SU-DHL-6 (cell line): ENCODE results near the gene ST6GALNAC3.
A peak's percentile ranks its signal among the peaks of the same experiment; 100 is the strongest.

Source experiments
- H2AFZ ChIP-seq: fragments of 200-600 bp; sonication (generic); 2 replicates; pipeline ENCODE4 v1.6.1; 2014; ENCODE audit warnings: low read depth, mild to moderate bottlenecking, moderate library complexity, mixed read lengths, antibody characterized with exemption, low read length; ENCODE audit not compliant: severe bottlenecking
- H3F3A ChIP-seq: fragments of 200-600 bp; shearing (Covaris generic); 2 replicates; pipeline ENCODE4 v1.6.0; 2016; ENCODE audit warnings: antibody characterized with exemption, mild to moderate bottlenecking; ENCODE audit not compliant: insufficient read depth
- H3K27ac ChIP-seq: fragments of 200-600 bp; sonication (generic); 2 replicates; pipeline ENCODE4 v1.5.1; 2016; ENCODE audit warnings: low read depth, mild to moderate bottlenecking, low read length, moderate library complexity, mixed read lengths
- H3K27me3 ChIP-seq: fragments of 200-600 bp; sonication (generic), shearing (Covaris generic); 2 replicates; pipeline ENCODE4 v1.6.0; 2014; ENCODE audit warnings: mild to moderate bottlenecking, low read length
- H3K36me3 ChIP-seq: fragments of 200-600 bp; sonication (generic); 2 replicates; pipeline ENCODE4 v1.6.1; 2014; ENCODE audit warnings: mild to moderate bottlenecking, low read length, mixed read lengths
- H3K4me2 ChIP-seq: fragments of 300-600, 200-600 bp; shearing (Covaris generic), sonication (generic); 2 replicates; pipeline ENCODE4 v1.6.0; 2014; ENCODE audit warnings: low read length, low read depth, mild to moderate bottlenecking; ENCODE audit not compliant: poor library complexity, severe bottlenecking
- H3K4me3 ChIP-seq: fragments of 200-600 bp; sonication (generic); 2 replicates; pipeline ENCODE4 v1.5.1; 2014; ENCODE audit warnings: antibody characterized with exemption, low read length, mild to moderate bottlenecking, mixed read lengths; ENCODE audit not compliant: insufficient read depth, poor library complexity, severe bottlenecking
- H3K79me2 ChIP-seq: fragments of 200-600 bp; sonication (generic); 2 replicates; pipeline ENCODE4 v1.6.1; 2014; ENCODE audit warnings: mild to moderate bottlenecking, low read length, moderate library complexity; ENCODE audit not compliant: insufficient read depth
- H3K9ac ChIP-seq: fragments of 200-600 bp; sonication (generic); 2 replicates; pipeline ENCODE4 v1.7.0; 2014; ENCODE audit warnings: mild to moderate bottlenecking, low read length
- H3K9me2 ChIP-seq: fragments of 200-600 bp; sonication (generic); replicated peaks from 2 replicates; pipeline ENCODE4 v1.6.1; 2014; ENCODE audit warnings: low read length; ENCODE audit not compliant: insufficient read depth
- H3K9me3 ChIP-seq: fragments of 200-600 bp; sonication (generic); 2 replicates; pipeline ENCODE4 v1.6.1; 2014; ENCODE audit warnings: low read length, mixed read lengths; ENCODE audit not compliant: insufficient read depth
- H4K20me1 ChIP-seq: fragments of 200-600 bp; sonication (generic); 2 replicates; pipeline ENCODE4 v1.6.1; 2014; ENCODE audit warnings: low read depth, mild to moderate bottlenecking, antibody characterized with exemption, low read length, moderate library complexity, mixed read lengths
- CTCF ChIP-seq: fragments of 200-600 bp; sonication (generic); IDR thresholded peaks from one replicate; pipeline ENCODE4 v1.5.1; 2017; ENCODE audit warnings: antibody characterized with exemption, mild to moderate bottlenecking, low read length, moderate library complexity; ENCODE audit not compliant: insufficient read depth, poor library complexity, severe bottlenecking
- EZH2phosphoT487 ChIP-seq: fragments of 200-600 bp; sonication (generic), shearing (Covaris generic); conservative IDR thresholded peaks from 2 replicates; pipeline ENCODE4 v1.6.1; 2018; ENCODE audit warnings: mild to moderate bottlenecking, antibody characterized with exemption, low read length, moderate library complexity, mixed read lengths

Gene ST6GALNAC3

GRCh38 chr1:76033800-76034475 is 40.6 kb upstream of the ST6GALNAC3 start:
- no peak overlapping the region for H3K9ac ChIP-seq
- H2AFZ ChIP-seq = no peak overlapping the region
- no peaks in the 10 kb centered on the region for H3F3A ChIP-seq
- H3K79me2 ChIP-seq = no peaks in the 10 kb centered on the region
- H3K36me3 ChIP-seq = no peaks in the 10 kb centered on the region
- H3K27me3 ChIP-seq = no peaks in the 10 kb centered on the region
- no peak overlapping the region for H3K4me3 ChIP-seq
- TF ChIP-seq EZH2phosphoT487 = no peak
- no peak for TF ChIP-seq CTCF
- no peak overlapping the region for H3K27ac ChIP-seq
- H3K9me3 ChIP-seq = no peaks in the 10 kb centered on the region
- H3K4me2 ChIP-seq = no peak overlapping the region
- H3K9me2 ChIP-seq = no peaks in the 10 kb centered on the region
- no peaks in the 10 kb centered on the region for H4K20me1 ChIP-seq

- H3K36me3 ChIP-seq = no peaks in the 10 kb centered on the region
- H3K4me2 ChIP-seq = no peak overlapping the region
- H2AFZ ChIP-seq = no peak overlapping the region
- no peak for TF ChIP-seq EZH2phosphoT487
- peak; percentile 15 for TF ChIP-seq CTCF
- H4K20me1 ChIP-seq = no peaks in the 10 kb centered on the region
- H3K27me3 ChIP-seq = no peaks in the 10 kb centered on the region
- no peak overlapping the region for H3K9ac ChIP-seq
- H3K9me3 ChIP-seq = no peaks in the 10 kb centered on the region
- H3K27ac ChIP-seq = no peak overlapping the region
- no peak overlapping the region for H3K4me3 ChIP-seq
- no peaks in the 10 kb centered on the region for H3K9me2 ChIP-seq
- H3F3A ChIP-seq = no peaks in the 10 kb centered on the region
- no peaks in the 10 kb centered on the region for H3K79me2 ChIP-seq
Measured at GRCh38 chr1:76035053-76035452, 39.5 kb upstream of the ST6GALNAC3 start.

GRCh38 chr1:76037324-76037723 is 37.2 kb upstream of the ST6GALNAC3 start:
- Histone ChIP-seq H3K9ac (no peak overlapping the region), H3K4me3 (no peak overlapping the region), H3K79me2 (no peaks in the 10 kb centered on the region), H4K20me1 (no peaks in the 10 kb centered on the region), H3K4me2 (no peak overlapping the region), H3K9me3 (no peaks in the 10 kb centered on the region), H3K9me2 (no peaks in the 10 kb centered on the region), H3K27ac (no peak overlapping the region), H3F3A (no peaks in the 10 kb centered on the region), H3K27me3 (no peaks in the 10 kb centered on the region), H3K36me3 (no peaks in the 10 kb centered on the region), H2AFZ (no peak overlapping the region)
- no peak for TF ChIP-seq CTCF
- TF ChIP-seq EZH2phosphoT487 = no peak
